Activated T-helper 9 cell treated with anti-CD3 and anti-CD28 coated beads, Interleukin-2, amount 50 U/mL, for 16 hours (primary cell): ENCODE results near the gene KRT36.

Experiments used
- DNase-seq: peaks from one replicate; pipeline ENCODE4 v3.0.0-alpha.2; 2020; ENCODE audit warnings: low read depth

Gene KRT36

DNA sequence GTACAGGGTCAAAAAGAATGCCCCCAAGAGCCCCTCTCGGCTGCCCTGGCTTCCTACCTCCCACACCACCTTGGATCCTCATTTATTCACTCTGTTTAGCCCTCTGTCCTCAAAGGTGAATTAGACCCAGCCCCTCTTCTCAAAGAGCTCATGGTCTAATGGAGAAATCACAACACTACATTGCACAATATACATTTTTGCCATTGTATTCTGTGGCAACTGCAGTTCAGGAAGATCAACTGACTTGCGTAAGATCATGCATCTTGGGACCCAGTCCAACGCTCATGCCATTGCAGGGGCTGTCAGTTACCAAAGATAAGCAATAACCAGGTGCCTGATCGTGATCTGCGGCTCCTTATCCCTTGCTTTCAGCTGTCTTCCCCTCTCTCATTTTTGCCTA is 50.3 kb downstream of the KRT36 start:
- no peak for DNase-seq

DNA sequence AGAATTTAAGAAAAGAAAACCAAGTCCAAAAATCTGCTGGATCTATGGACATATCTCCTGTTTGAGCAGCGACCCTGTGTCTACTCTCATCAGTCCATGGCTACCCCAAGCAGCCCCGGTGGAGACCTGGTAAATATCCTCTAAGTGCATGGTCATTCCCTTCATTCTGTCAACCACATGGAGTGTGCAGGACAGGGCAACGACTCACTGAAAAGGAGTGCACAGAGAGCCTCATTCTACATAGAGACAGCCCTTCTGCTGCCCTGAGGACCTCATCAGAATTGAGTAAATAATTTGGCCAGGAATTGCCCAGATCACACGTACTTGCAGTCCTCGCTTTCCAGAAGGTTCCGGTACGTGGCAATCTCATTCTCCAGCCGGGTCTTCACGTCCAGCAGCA is 51.9 kb downstream of the KRT36 start:
- DNase-seq: no peak

DNA sequence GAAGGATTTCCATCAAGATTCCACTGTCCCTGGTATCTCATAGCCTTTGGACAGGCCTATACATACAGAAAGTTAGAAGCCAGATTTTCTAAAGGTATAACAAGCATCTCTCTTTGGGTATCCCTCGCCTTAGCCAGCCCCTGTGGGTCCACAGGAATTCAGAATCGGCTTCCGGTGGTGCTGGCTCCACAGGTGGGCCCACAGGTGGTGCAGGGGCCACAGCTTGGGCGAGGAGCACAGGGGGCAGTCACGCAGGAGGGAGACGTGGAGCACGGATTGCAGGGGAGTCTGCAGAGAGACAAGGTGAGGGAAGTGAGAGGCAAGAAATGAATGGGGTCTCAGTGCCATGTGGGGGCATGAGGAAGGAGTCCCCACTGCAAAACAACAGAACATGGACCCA is 52.5 kb downstream of the KRT36 start:
- DNase-seq: no peak
